Endothelial cell of umbilical vein (primary cell): Measurements from ENCODE around the gene VPS33B.

Experiments used
- CTCF ChIP-seq, 2 donors: IDR thresholded peaks; 1 replicate in 1 of 2; 2 replicates in 1 of 2; pipeline ENCODE4 v1.5.1; 2011; ENCODE audit warnings: low read length in 2 of 2, mild to moderate bottlenecking in 2 of 2, moderate library complexity in 2 of 2, control low read depth in 1 of 2, inconsistent platforms in 1 of 2, low read depth in 1 of 2; ENCODE audit not compliant: insufficient read depth in 1 of 2; ENCODE audit errors: extremely low read depth in 1 of 2
- FOS ChIP-seq: IDR thresholded peaks from 2 replicates; pipeline ENCODE4 v1.6.1; 2011; ENCODE audit warnings: mild to moderate bottlenecking, low read length, moderate library complexity, borderline replicate concordance; ENCODE audit not compliant: insufficient read depth
- MAX ChIP-seq: IDR thresholded peaks from 2 replicates; pipeline ENCODE4 v1.6.1; 2011; ENCODE audit not compliant: insufficient read depth, insufficient read length
- POLR2A ChIP-seq: IDR thresholded peaks from 2 replicates; pipeline ENCODE4 v1.6.1; 2012; ENCODE audit warnings: low read depth, mild to moderate bottlenecking, control low read depth, low read length
- POLR2AphosphoS5 ChIP-seq: IDR thresholded peaks from 2 replicates; pipeline ENCODE4 v1.6.1; 2012; ENCODE audit warnings: low read depth, mild to moderate bottlenecking, control low read depth, low read length, moderate library complexity; ENCODE audit not compliant: insufficient read depth

- TF ChIP-seq CTCF (IDR thresholded peaks at IDR 0.05; ENCODE audit: extremely low read depth in 1 of 2, insufficient read depth in 1 of 2, low read depth in 1 of 2, low read length in 2 of 2) (no peak), POLR2AphosphoS5 (no peak), FOS (no peak), POLR2A (no peak), MAX (no peak)
Measured at GRCh38 chr15:90972133-90972532, 50.3 kb downstream of the VPS33B start.
